Sciatic nerve (tissue), 2 donors: Measurements from ENCODE around the gene EPHA7. TPM values are rescaled to one million over a fixed set of nuclear protein-coding genes. Genes with fewer than 3 reads are reported as not detected.
A peak's percentile ranks its signal among the peaks of the same experiment; 100 is the strongest.

ENCODE experiments used
- ATAC-seq: fragments of 200-7000 bp; cut with Tn5 transposase; one replicate; pipeline ENCODE4 v1.9.1; 2020; ENCODE audit warnings: mild to moderate bottlenecking, moderate library complexity
- DNase-seq: peaks from one replicate; pipeline ENCODE4 v3.0.0-alpha.2; 2020; ENCODE audit warnings: low spot score
- intact Hi-C: fragments of 100-400 bp; cut with DNase I; formaldehyde crosslinking; loops from one replicate; pipeline ENCODE4 v1.14.2; 2022
- total RNA-seq: library from RNA; stranded (reverse); fragmentation: NEBNext Ultra II Directional; extraction: Animal tissue kit (Norgen Biotek cat#: 25700); gene quantifications from one replicate; pipeline ENCODE4 v1.2.1, GENCODE V29; 2021
- donor health status: DM: no; HTN: no; CAD: no.
- donor health status: DM: no; HTN: no; CAD: no.

Gene EPHA7
- total RNA-seq: 2.6 TPM

- intact Hi-C loops: no loop called here
- DNase-seq (peak; percentile 94), ATAC-seq (peak; percentile 99)
Measured at GRCh38 chr6:93419304-93420162, at the start of gene EPHA7. EPHA7 (minus strand) TSS chr6:93419559; CDS start chr6:93419341, 218 bp downstream.

- DNase-seq (no peak), ATAC-seq (peak; percentile 56)
- intact Hi-C loops: no loop called here
Measured at GRCh38 chr6:93468291-93468690, 48.9 kb upstream of the EPHA7 start.

GRCh38 chr6:93454533-93454932 is 35.2 kb upstream of the EPHA7 start:
- ATAC-seq (no peak), DNase-seq (no peak)
- intact Hi-C loops: no loop called here

- intact Hi-C loops: no loop called here
- DNase-seq (no peak), ATAC-seq (no peak)
Measured at GRCh38 chr6:93453956-93454355, 34.6 kb upstream of the EPHA7 start.

GRCh38 chr6:93447874-93448273 is 28.5 kb upstream of the EPHA7 start:
- no peak for ATAC-seq
- intact Hi-C loops: no loop called here
- DNase-seq: no peak

- ATAC-seq (no peak), DNase-seq (no peak)
- intact Hi-C loops: no loop called here
Measured at GRCh38 chr6:93437491-93437890, 18.1 kb upstream of the EPHA7 start.

GRCh38 chr6:93433592-93433991 is 14.2 kb upstream of the EPHA7 start:
- no peak for ATAC-seq
- no peak for DNase-seq
- intact Hi-C loops: no loop called here

- ATAC-seq: no peak
- intact Hi-C loops: no loop called here
- DNase-seq: no peak
Measured at GRCh38 chr6:93424303-93425064, 5.1 kb upstream of the EPHA7 start.

GRCh38 chr6:93423542-93423941 is 4.2 kb upstream of the EPHA7 start:
- DNase-seq: peak; percentile 60
- ATAC-seq: no peak
- intact Hi-C loops: no loop called here

GRCh38 chr6:93420163-93420795 is 920 bp upstream of the EPHA7 start:
- intact Hi-C loops: no loop called here

GRCh38 chr6:93418408-93419303 is 703 bp downstream of the EPHA7 start:
- DNase-seq (peak; percentile 62), ATAC-seq (peak; percentile 27)
- intact Hi-C loops: no loop called here

More at GRCh38 chr6:93420163-93420795, 920 bp upstream of the EPHA7 start:
- DNase-seq (no peak), ATAC-seq (no peak)

GRCh38 chr6:93418033-93418407 is 1.3 kb downstream of the EPHA7 start:
- DNase-seq: no peak
- ATAC-seq: no peak
- intact Hi-C loops: no loop called here

GRCh38 chr6:93417421-93418013 is 1.8 kb downstream of the EPHA7 start:
- intact Hi-C loops: no loop called here
- ATAC-seq: peak; percentile 12

GRCh38 chr6:93416571-93417420 is 2.6 kb downstream of the EPHA7 start:
- peak; percentile 57 for DNase-seq
- intact Hi-C loops: no loop called here
- ATAC-seq: peak; percentile 19

More at GRCh38 chr6:93417421-93418013, 1.8 kb downstream of the EPHA7 start:
- no peak for DNase-seq

- intact Hi-C loops: no loop called here
- ATAC-seq (no peak), DNase-seq (no peak)
Measured at GRCh38 chr6:93413190-93413589, 6.2 kb downstream of the EPHA7 start.

- intact Hi-C loops: no loop called here
- no peak for DNase-seq
- no peak for ATAC-seq
Measured at GRCh38 chr6:93412452-93412851, 6.9 kb downstream of the EPHA7 start.

- ATAC-seq (no peak), DNase-seq (no peak)
- intact Hi-C loops: no loop called here
Measured at GRCh38 chr6:93407186-93407585, 12.2 kb downstream of the EPHA7 start.

GRCh38 chr6:93403390-93403789 is 16.0 kb downstream of the EPHA7 start:
- DNase-seq (no peak), ATAC-seq (no peak)
- intact Hi-C loops: no loop called here
